ENCODE measurements around the gene GSTM3.

DNA sequence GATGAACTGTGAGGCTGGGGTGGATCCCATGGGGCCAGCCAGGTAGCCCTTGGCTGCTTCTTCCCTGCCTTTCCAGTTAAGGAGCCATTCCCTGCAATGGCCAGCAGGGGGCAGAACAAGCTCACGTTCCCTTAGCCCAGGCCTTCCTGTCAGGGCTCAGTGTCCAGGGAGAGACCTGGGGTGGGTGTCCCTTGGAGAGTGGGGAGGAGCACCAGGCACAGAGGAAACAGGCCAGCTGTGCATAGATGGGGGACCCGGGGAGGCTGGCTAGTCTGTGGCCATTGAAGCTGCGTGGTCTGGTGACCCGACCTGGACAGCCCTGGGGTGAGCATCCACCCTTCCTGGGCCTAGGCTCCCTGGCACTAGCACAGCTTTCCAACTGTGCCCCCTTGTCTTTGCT, 36.1 kb upstream of the GSTM3 start:
- TF ChIP-seq, protein P1, sequence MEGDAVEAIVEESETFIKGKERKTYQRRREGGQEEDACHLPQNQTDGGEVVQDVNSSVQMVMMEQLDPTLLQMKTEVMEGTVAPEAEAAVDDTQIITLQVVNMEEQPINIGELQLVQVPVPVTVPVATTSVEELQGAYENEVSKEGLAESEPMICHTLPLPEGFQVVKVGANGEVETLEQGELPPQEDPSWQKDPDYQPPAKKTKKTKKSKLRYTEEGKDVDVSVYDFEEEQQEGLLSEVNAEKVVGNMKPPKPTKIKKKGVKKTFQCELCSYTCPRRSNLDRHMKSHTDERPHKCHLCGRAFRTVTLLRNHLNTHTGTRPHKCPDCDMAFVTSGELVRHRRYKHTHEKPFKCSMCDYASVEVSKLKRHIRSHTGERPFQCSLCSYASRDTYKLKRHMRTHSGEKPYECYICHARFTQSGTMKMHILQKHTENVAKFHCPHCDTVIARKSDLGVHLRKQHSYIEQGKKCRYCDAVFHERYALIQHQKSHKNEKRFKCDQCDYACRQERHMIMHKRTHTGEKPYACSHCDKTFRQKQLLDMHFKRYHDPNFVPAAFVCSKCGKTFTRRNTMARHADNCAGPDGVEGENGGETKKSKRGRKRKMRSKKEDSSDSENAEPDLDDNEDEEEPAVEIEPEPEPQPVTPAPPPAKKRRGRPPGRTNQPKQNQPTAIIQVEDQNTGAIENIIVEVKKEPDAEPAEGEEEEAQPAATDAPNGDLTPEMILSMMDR (IDR thresholded peaks at IDR 0.05) = peak in 1 of 3 donors; percentile 85
- TF ChIP-seq POLR2A (IDR thresholded peaks at IDR 0.05) = no peak

Measured in lower leg skin (tissue), 3 donors.